Measurements from ENCODE around the gene ID1. TPM values are rescaled to one million over a fixed set of nuclear protein-coding genes. Genes with fewer than 3 reads are reported as not detected.

Gene ID1
- total and polyA plus RNA-seq, 2 of the 13 experiments (the other 11 are each of a cell fraction or from before 2014, with no cell fraction given) = 320 to 419 TPM

- TF ChIP-seq, protein P1, sequence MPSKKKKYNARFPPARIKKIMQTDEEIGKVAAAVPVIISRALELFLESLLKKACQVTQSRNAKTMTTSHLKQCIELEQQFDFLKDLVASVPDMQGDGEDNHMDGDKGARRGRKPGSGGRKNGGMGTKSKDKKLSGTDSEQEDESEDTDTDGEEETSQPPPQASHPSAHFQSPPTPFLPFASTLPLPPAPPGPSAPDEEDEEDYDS (CRISPR knock-in tag; IDR thresholded peaks at IDR 0.05) = peak; percentile 89; the same call in 1 of the 2 replicates
- peak; percentile 78 for TF ChIP-seq IKZF5 (CRISPR knock-in tag; IDR thresholded peaks at IDR 0.05)
- peak; percentile 22; the same call in 1 of the 2 replicates for TF ChIP-seq BCL3 (CRISPR knock-in tag; IDR thresholded peaks at IDR 0.05)
- peak; percentile 42; the same call in 1 of the 2 replicates for TF ChIP-seq CEBPG (CRISPR knock-in tag; IDR thresholded peaks at IDR 0.05)
- no peak for TF ChIP-seq ZNF496 (CRISPR knock-in tag; IDR thresholded peaks at IDR 0.05; ENCODE audit: insufficient replicate concordance)
- TF ChIP-seq SIX4 (CRISPR knock-in tag; IDR thresholded peaks at IDR 0.05) = peak; percentile 45
- TF ChIP-seq, protein P2, sequence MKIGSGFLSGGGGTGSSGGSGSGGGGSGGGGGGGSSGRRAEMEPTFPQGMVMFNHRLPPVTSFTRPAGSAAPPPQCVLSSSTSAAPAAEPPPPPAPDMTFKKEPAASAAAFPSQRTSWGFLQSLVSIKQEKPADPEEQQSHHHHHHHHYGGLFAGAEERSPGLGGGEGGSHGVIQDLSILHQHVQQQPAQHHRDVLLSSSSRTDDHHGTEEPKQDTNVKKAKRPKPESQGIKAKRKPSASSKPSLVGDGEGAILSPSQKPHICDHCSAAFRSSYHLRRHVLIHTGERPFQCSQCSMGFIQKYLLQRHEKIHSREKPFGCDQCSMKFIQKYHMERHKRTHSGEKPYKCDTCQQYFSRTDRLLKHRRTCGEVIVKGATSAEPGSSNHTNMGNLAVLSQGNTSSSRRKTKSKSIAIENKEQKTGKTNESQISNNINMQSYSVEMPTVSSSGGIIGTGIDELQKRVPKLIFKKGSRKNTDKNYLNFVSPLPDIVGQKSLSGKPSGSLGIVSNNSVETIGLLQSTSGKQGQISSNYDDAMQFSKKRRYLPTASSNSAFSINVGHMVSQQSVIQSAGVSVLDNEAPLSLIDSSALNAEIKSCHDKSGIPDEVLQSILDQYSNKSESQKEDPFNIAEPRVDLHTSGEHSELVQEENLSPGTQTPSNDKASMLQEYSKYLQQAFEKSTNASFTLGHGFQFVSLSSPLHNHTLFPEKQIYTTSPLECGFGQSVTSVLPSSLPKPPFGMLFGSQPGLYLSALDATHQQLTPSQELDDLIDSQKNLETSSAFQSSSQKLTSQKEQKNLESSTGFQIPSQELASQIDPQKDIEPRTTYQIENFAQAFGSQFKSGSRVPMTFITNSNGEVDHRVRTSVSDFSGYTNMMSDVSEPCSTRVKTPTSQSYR (CRISPR knock-in tag; IDR thresholded peaks at IDR 0.05; ENCODE audit: borderline replicate concordance) = peak; percentile 93
- TF ChIP-seq NCOA2 (CRISPR knock-in tag; IDR thresholded peaks at IDR 0.05) = peak; percentile 70
- no peak for TF ChIP-seq ZNF34 (CRISPR knock-in tag; IDR thresholded peaks at IDR 0.05; ENCODE audit: borderline replicate concordance)
- TF ChIP-seq DNMT3B (CRISPR knock-in tag; conservative IDR thresholded peaks at IDR 0.05) = no peak
- TF ChIP-seq ZNF713 (CRISPR knock-in tag; IDR thresholded peaks at IDR 0.05) = peak; percentile 93
- TF ChIP-seq SOX13 (IDR thresholded peaks at IDR 0.05) = peak; percentile 90
- TF ChIP-seq SOX13 (CRISPR knock-in tag; conservative IDR thresholded peaks at IDR 0.05 in 1 of 2, IDR thresholded peaks at IDR 0.05 in 1 of 2) = peak in 1 of 2 experiments; percentile 96; a peak in 2 of 4 replicates
- TF ChIP-seq, protein P3, sequence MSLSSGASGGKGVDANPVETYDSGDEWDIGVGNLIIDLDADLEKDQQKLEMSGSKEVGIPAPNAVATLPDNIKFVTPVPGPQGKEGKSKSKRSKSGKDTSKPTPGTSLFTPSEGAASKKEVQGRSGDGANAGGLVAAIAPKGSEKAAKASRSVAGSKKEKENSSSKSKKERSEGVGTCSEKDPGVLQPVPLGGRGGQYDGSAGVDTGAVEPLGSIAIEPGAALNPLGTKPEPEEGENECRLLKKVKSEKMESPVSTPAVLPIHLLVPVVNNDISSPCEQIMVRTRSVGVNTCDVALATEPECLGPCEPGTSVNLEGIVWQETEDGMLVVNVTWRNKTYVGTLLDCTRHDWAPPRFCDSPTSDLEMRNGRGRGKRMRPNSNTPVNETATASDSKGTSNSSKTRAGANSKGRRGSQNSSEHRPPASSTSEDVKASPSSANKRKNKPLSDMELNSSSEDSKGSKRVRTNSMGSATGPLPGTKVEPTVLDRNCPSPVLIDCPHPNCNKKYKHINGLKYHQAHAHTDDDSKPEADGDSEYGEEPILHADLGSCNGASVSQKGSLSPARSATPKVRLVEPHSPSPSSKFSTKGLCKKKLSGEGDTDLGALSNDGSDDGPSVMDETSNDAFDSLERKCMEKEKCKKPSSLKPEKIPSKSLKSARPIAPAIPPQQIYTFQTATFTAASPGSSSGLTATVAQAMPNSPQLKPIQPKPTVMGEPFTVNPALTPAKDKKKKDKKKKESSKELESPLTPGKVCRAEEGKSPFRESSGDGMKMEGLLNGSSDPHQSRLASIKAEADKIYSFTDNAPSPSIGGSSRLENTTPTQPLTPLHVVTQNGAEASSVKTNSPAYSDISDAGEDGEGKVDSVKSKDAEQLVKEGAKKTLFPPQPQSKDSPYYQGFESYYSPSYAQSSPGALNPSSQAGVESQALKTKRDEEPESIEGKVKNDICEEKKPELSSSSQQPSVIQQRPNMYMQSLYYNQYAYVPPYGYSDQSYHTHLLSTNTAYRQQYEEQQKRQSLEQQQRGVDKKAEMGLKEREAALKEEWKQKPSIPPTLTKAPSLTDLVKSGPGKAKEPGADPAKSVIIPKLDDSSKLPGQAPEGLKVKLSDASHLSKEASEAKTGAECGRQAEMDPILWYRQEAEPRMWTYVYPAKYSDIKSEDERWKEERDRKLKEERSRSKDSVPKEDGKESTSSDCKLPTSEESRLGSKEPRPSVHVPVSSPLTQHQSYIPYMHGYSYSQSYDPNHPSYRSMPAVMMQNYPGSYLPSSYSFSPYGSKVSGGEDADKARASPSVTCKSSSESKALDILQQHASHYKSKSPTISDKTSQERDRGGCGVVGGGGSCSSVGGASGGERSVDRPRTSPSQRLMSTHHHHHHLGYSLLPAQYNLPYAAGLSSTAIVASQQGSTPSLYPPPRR (CRISPR knock-in tag; IDR thresholded peaks at IDR 0.05; ENCODE audit: borderline replicate concordance) = peak; percentile 89
- no peak for TF ChIP-seq SIN3B (IDR thresholded peaks at IDR 0.05; ENCODE audit: low read length)
- TF ChIP-seq, protein P4, sequence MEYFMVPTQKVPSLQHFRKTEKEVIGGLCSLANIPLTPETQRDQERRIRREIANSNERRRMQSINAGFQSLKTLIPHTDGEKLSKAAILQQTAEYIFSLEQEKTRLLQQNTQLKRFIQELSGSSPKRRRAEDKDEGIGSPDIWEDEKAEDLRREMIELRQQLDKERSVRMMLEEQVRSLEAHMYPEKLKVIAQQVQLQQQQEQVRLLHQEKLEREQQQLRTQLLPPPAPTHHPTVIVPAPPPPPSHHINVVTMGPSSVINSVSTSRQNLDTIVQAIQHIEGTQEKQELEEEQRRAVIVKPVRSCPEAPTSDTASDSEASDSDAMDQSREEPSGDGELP (IDR thresholded peaks at IDR 0.05; ENCODE audit: borderline replicate concordance, low read depth) = peak; percentile 76; the same call in 1 of the 2 replicates
- TF ChIP-seq ZNF780A (CRISPR knock-in tag; IDR thresholded peaks at IDR 0.05) = peak; percentile 84; the same call in 1 of the 2 replicates
Measured at GRCh38 chr20:31594558-31595379, 10.3 kb upstream of the ID1 start (continued).

Data from HepG2 (cell line).